RKO (cell line): ENCODE measurements around the gene MAGED1.
"Not testable (repeated sequence)": the region's sequence is repeated elsewhere in the genome, so short reads cannot be mapped to it uniquely, and the experiment has no call there.

Experiments used
- DNase-seq: peaks from one replicate; pipeline ENCODE4 v3.0.0-alpha.2; 2016; ENCODE audit warnings: low spot score

Gene MAGED1

GRCh38 chrX:51894697-51895336 is 1.4 kb downstream of the MAGED1 start:
- DNase-seq: no peak

- no peak for DNase-seq
Measured at GRCh38 chrX:51896626-51897025, 3.2 kb downstream of the MAGED1 start.

- DNase-seq: no peak
Measured at GRCh38 chrX:51899741-51900140, 6.3 kb downstream of the MAGED1 start.

- DNase-seq: no peak
Measured at GRCh38 chrX:51902510-51903050, 9.2 kb downstream of the MAGED1 start.

GRCh38 chrX:51905152-51905551 is 11.7 kb downstream of the MAGED1 start:
- DNase-seq: not testable (repeated sequence)

GRCh38 chrX:51905711-51906110 is 12.3 kb downstream of the MAGED1 start:
- DNase-seq: no peak

- DNase-seq: no peak
Measured at GRCh38 chrX:51917604-51918003, 24.2 kb downstream of the MAGED1 start.

- DNase-seq: no peak
Measured at GRCh38 chrX:51922561-51922960, 29.1 kb downstream of the MAGED1 start.

GRCh38 chrX:51931566-51932150 is 38.2 kb downstream of the MAGED1 start:
- no peak for DNase-seq
